GM20000 (cell line): ENCODE measurements around the gene MAU2.

Source experiments
- DNase-seq: peaks from one replicate; pipeline ENCODE4 v3.0.0; 2012; ENCODE audit warnings: low spot score
- TF ChIP-seq, protein P1 (sequence below): IDR thresholded peaks from 2 replicates; pipeline ENCODE4 v1.5.1; 2012; ENCODE audit warnings: mild to moderate bottlenecking, control low read depth; ENCODE audit errors: extremely low read depth, missing control alignments

MAU2 gene

DNA sequence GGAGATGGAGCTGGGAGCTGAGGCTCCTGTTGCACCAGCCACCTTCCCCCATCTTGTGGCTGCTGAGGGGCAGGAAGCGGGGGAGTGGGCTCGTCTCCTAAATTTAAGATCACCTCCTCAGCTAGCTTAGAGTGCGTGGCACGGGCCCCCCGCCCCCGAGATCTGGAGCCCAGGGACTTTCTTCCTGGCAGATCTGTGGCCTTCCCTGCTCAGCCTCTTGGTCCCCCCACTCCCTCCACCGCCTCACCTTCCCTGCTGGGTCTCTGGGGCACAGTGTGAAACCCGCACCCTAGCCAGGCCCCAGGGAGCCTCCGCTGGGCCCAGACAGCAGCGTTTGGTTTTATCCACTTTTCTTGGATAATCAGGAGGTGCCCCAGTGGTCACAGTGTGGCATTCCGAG, 35.9 kb downstream of the MAU2 start:
- TF ChIP-seq, protein P1, sequence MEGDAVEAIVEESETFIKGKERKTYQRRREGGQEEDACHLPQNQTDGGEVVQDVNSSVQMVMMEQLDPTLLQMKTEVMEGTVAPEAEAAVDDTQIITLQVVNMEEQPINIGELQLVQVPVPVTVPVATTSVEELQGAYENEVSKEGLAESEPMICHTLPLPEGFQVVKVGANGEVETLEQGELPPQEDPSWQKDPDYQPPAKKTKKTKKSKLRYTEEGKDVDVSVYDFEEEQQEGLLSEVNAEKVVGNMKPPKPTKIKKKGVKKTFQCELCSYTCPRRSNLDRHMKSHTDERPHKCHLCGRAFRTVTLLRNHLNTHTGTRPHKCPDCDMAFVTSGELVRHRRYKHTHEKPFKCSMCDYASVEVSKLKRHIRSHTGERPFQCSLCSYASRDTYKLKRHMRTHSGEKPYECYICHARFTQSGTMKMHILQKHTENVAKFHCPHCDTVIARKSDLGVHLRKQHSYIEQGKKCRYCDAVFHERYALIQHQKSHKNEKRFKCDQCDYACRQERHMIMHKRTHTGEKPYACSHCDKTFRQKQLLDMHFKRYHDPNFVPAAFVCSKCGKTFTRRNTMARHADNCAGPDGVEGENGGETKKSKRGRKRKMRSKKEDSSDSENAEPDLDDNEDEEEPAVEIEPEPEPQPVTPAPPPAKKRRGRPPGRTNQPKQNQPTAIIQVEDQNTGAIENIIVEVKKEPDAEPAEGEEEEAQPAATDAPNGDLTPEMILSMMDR = no peak
- no peak for DNase-seq

DNA sequence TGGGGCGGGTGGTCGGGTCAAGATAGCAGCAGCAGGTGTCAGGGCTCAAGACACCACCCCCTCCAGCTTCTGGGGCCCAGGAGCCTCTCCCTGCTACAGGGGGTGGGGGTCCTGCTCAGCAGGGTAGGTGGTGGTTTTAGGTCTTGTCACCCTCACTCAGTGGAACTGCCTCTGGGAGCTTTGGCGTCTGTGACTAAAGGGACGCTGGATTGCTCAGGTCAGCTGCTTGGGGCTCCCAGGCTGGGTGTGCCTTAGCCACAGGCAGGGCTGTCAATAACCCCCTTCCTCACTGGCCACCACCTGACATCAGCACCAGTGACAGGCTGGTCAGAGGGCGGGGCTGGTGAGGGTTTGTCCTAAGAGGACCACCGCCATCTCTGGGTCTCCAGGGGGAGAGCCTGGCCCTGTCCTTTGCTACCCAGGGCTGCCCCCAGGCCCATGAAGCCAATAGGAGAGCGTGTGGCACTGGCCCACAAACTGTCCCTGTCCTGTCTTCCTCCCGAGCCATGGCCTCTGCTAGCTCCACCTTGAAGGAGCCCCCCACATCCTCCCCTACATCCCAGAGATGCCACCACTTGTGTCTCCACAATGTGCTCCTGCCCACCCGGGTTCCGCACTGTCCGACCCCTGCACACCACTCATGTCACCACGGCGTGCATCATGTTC, 36.4 kb downstream of the MAU2 start:
- no peak for DNase-seq
- TF ChIP-seq, protein P1 = no peak

DNA sequence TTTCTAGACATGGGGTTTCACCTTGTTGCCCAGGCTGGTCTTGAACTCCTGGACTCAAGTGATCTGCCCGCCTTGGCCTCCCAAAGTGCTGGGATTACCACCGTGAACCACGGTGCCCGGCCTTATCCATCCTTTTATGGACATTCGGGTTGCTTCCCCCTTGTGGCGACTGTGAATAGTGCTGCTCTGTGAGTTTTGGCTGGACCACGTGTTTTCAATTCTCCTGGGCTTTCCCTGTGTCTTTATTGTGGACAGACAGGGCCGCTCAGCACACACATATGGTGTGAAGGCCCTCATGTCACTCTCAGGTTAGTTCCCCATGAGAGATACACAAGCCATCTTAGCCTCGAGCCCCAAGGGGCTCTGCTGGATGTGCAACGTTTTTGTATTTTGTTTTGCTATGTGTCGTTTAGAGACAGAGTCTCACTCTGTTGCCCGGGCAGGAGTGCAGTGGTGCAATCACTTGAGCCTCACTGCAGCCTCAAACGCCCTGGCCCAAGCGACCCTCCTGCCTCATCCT, 40.5 kb downstream of the MAU2 start:
- peak; percentile 81 for DNase-seq
- TF ChIP-seq, protein P1 = peak; percentile 60

DNA sequence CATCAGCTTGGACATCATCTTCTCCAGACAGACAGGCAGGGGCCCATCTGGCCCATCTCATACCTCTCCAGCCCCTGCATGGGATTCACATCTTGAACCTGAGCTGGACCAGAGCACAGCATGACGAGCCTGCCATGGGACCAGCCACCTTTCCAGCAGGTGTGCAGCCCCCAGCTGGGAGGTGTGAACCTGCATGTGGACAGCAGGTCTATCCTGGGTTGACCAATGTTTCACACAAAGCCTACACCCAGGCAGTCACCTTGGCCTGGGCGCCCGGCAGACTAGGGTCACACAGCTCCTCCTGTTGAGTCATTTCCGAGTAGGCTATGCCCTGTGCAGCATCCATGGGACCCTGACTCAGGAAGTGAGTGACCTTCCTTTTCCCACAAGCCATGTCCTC, 41.4 kb downstream of the MAU2 start:
- no peak for DNase-seq

DNA sequence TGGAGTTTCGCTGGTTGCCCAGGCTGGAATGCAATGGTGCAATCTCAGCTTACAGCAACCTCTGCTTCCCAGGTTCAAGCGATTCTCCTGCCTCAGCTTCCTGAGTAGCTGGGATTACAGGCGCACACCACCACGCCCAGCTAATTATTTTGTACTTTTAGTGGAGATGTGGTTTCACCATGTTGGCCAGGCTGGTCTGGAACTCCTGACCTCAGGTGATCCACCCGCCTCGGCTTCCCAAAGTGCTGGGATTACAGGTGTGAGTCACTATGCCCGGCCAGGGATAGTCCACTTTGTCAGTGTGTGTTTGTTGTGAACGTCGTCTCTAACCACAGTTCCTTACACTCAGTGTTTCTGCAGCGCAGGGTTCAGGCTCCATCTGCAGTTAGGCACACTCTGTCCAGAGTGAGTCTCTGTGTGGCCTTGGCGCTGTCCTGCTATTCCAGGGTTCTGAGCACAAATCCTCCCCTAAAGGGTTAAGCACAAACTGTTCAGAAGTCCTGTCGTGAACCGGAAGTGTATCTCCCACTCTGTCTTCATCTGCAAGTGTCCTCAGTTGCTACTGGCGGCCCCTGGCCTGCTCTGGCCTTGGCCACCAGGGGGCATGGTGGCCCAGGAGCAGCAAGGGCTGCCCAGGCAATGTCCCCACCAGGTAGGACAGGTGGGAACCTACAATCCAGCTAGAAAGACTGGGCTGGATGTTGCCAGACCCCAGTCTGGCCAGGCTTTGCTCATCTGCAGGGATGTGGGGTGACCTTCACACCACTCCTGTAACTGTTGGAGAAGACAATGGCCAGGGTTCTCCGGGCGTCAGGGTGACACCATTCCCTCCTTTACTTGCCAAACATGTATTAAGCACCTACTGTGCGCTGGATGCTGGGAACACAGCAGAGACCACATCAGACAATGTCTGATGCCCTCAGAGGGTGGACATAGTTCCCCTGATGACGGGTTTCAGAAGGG, 46.1 kb downstream of the MAU2 start:
- TF ChIP-seq, protein P1 = peak; percentile 99
- DNase-seq = peak; percentile 75

More for the DNA sequence above, 41.4 kb downstream of the MAU2 start:
- TF ChIP-seq, protein P1 = no peak

DNA sequence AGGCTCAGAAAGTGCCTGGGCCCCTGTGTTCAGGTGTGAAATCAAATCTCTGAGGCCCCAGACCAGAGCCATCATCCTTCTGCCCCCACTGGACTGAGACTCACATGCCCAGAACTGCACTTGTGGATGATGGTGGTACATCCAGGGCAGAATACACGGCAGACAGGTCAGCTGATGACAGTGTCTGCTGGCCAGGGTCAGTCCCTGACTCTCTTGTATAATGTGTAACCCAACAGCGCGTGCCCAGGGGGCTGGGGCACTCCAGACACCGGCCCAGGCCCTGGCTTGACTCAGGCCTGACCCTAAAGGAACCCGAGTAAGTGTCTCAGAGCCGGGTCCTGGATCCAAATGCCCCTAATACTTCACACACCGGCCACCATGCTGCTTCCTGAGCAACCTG, 47.5 kb downstream of the MAU2 start:
- TF ChIP-seq, protein P1 = no peak
- no peak for DNase-seq

DNA sequence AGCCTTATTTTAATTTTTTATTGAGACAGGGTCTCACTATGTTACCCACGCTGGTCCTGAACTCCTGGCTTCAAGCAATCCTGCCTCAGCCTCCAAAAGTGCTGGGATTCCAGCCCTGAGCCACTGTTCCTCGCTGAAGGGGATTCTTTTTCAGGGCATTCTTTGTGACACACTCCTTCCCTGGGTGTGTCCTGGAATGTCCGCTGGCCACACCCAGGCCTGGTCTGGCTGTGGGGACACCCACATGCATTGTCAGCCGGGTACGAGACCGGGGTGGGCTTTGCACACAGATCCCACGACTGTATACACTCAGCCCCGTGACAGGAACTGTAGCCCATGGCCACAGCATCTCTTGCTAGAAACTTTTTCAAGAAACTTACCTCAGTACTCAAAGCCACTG, 50.4 kb downstream of the MAU2 start:
- no peak for DNase-seq
- TF ChIP-seq, protein P1 = no peak
